Lower leg skin (tissue), 3 donors: ENCODE data around the gene PTDSS2.

Experiments
- CTCF ChIP-seq, 3 donors: fragments of 450-650 bp; IDR thresholded peaks; one replicate each; pipeline ENCODE4 v1.5.1; 2016; ENCODE audit warnings: antibody characterized with exemption in 3 of 3, mild to moderate bottlenecking in 3 of 3, moderate library complexity in 2 of 3
- POLR2A ChIP-seq, 2 donors: fragments of 450-650 bp; IDR thresholded peaks; one replicate each; pipeline ENCODE4 v1.6.1; 2016 to 2017; ENCODE audit warnings: antibody characterized with exemption in 2 of 2, mild to moderate bottlenecking in 1 of 2, moderate library complexity in 1 of 2

- no peak for TF ChIP-seq CTCF (IDR thresholded peaks at IDR 0.05)
- TF ChIP-seq POLR2A (IDR thresholded peaks at IDR 0.05): no peak
Measured at GRCh38 chr11:538431-539051, 88.5 kb downstream of the PTDSS2 start.
